ENCODE measurements around the gene SLC12A4. TPM values are rescaled to one million over a fixed set of nuclear protein-coding genes. Genes with fewer than 3 reads are reported as not detected.

The SLC12A4 gene
- total and polyA plus RNA-seq, 2 of the 13 experiments (the other 11 are each of a cell fraction or from before 2014, with no cell fraction given): 65.1 to 84.3 TPM

GRCh38 chr16:67935402-67936123 is 32.9 kb downstream of the SLC12A4 start (continued):
- no peak for TF ChIP-seq ARID3A (IDR thresholded peaks at IDR 0.05; ENCODE audit: low read depth, low read length)
- no peak for TF ChIP-seq ZNF441 (CRISPR knock-in tag; IDR thresholded peaks at IDR 0.05; ENCODE audit: borderline replicate concordance)
- TF ChIP-seq FOSL1 (CRISPR knock-in tag; IDR thresholded peaks at IDR 0.05; ENCODE audit: borderline replicate concordance): no peak
- TF ChIP-seq ZNF362 (CRISPR knock-in tag; IDR thresholded peaks at IDR 0.05; ENCODE audit: borderline replicate concordance): peak; percentile 65; the same call in 1 of the 2 replicates
- no peak for TF ChIP-seq ARNT (IDR thresholded peaks at IDR 0.05)
- no peak for TF ChIP-seq ZSCAN12 (CRISPR knock-in tag; IDR thresholded peaks at IDR 0.05)
- no peak for TF ChIP-seq SMAD9 (CRISPR knock-in tag; IDR thresholded peaks at IDR 0.05)
- no peak for TF ChIP-seq ZMAT3 (CRISPR knock-in tag; conservative IDR thresholded peaks at IDR 0.05)
- 0 out of 2 replicates have a peak, but pooled peaks have one; percentile 26 for TF ChIP-seq ZSCAN9 (CRISPR knock-in tag; IDR thresholded peaks at IDR 0.05; ENCODE audit: borderline replicate concordance)
- no peak; the same call in 1 of the 2 replicates for TF ChIP-seq ZSCAN22 (CRISPR knock-in tag; IDR thresholded peaks at IDR 0.05)
- peak; percentile 51 for TF ChIP-seq PHF5A (CRISPR knock-in tag; IDR thresholded peaks at IDR 0.05; ENCODE audit: low read depth, unreplicated experiment)
- peak; percentile 48 for TF ChIP-seq ZNF772 (CRISPR knock-in tag; IDR thresholded peaks at IDR 0.05)
- no peak for TF ChIP-seq ZNF703 (CRISPR knock-in tag; IDR thresholded peaks at IDR 0.05; ENCODE audit: borderline replicate concordance)
- TF ChIP-seq ZNF646 (CRISPR knock-in tag; IDR thresholded peaks at IDR 0.05): peak; percentile 28; the same call in 1 of the 2 replicates
- TF ChIP-seq ZBTB34 (CRISPR knock-in tag; IDR thresholded peaks at IDR 0.05): peak; percentile 59; the same call in 1 of the 2 replicates
- no peak for TF ChIP-seq ZBTB1 (CRISPR knock-in tag; IDR thresholded peaks at IDR 0.05; ENCODE audit: borderline replicate concordance)
- TF ChIP-seq ZC3H13 (CRISPR knock-in tag; IDR thresholded peaks at IDR 0.05): peak; percentile 97
- TF ChIP-seq ZNF7 (CRISPR knock-in tag; IDR thresholded peaks at IDR 0.05): no peak
- TF ChIP-seq MXD4 (CRISPR knock-in tag; IDR thresholded peaks at IDR 0.05): peak; percentile 100
- TF ChIP-seq POLR2A (IDR thresholded peaks at IDR 0.05; ENCODE audit: insufficient read depth in 1 of 2, low read depth in 2 of 2, low read length in 2 of 2): peak in 1 of 2 experiments; percentile 79; a peak in 2 of 4 replicates
